IPS-NIHi7 (cell line): Measurements from ENCODE around the gene CCDC34.
A peak's percentile ranks its signal among the peaks of the same experiment; 100 is the strongest.
"Not testable (repeated sequence)": the region's sequence is repeated elsewhere in the genome, so short reads cannot be mapped to it uniquely, and the experiment has no call there.

Experiments used
- DNase-seq: peaks from one replicate; pipeline ENCODE4 v3.0.0; 2012; ENCODE audit warnings: mixed read lengths; ENCODE audit errors: extremely low spot score

The CCDC34 gene

GRCh38 chr11:27322196-27322595 lies 40.8 kb downstream of the CCDC34 start:
- not testable (repeated sequence) for DNase-seq

DNA sequence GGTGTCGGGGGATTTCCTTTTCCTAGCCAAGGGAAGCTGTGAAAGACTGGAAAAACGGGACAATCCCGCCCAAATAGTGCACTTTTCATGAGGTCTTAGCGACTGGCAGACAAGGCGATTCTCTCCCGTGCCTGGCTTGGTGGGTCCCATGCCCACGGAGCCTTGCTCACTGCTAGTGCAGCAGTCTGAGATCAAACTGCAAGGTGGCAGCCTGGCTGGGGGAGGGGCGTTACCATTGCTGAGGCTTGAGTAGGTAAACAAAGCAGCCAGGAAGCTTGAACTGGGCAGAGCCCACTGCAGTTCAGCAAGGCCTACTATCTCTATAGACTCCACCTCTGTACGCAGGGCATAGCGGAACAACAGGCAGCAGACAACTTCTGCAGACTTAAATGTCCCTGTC lies 41.7 kb downstream of the CCDC34 start:
- not testable (repeated sequence) for DNase-seq

DNA sequence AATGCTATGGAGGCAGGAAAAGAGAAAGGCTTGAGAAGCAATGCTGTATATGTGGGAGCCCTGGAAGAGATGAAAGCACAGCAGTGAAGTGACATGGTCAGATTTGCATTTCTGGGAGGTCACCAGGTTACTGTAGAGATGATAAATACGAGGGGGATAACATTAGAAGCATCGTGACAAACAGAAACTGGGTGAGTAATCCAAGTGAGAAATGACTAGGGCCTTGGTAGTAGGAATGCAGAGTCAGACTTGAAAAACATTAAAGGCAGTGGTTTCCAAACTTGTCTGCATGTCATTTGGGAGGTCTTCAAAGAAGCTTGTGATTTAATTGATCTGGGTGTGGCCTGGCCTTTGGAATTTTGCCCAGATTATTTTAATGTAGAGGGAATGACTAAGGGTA lies 43.9 kb downstream of the CCDC34 start:
- no peak for DNase-seq

- peak; percentile 48 for DNase-seq
Observed at GRCh38 chr11:27317751-27318150, 45.3 kb downstream of the CCDC34 start.

- no peak for DNase-seq
Observed at GRCh38 chr11:27315836-27316235, 47.2 kb downstream of the CCDC34 start.

- DNase-seq, result no peak
Observed at GRCh38 chr11:27313157-27313821, 49.7 kb downstream of the CCDC34 start.

- no peak for DNase-seq
Observed at GRCh38 chr11:27312110-27312509, 50.9 kb downstream of the CCDC34 start.

GRCh38 chr11:27310707-27311106 lies 52.3 kb downstream of the CCDC34 start:
- no peak for DNase-seq

DNA sequence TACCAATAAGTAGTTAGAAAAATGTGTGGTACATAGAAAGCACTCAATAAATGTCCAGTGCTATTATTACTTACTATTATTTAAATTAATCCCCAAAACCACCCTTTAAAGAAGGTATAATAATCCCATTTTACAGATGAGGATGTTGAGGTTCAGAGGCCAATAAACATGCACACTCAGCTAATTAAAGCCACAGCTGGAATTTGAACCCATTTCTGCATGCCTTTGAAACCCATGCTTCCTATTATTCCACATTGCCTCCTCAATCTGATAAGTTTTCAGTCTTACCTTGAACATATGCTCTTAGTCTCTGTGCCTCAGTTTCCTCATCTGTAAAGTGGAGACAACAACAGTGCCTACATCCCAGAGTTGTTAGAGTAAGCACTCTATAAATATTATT lies 52.8 kb downstream of the CCDC34 start:
- no peak for DNase-seq

GRCh38 chr11:27309046-27309445 lies 54.0 kb downstream of the CCDC34 start:
- no peak for DNase-seq

DNA sequence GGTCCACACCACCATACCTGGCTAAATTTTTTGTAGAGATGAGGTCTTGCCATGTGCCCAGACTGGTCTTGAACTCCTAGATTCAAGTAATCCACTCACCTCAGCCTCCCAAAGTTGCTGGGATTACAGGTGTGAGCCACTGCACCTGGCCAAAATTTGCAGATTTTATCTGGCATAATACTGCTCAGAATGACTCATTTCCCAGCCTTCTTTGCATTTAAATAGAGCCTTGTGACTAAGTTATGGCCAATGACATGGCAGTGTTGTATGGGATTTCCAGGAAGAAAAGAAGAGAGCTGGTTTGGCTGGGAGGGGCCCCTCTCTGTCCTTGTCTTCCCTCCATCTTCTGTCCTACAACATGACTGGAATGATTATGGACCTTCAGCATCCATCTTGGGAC lies 55.8 kb downstream of the CCDC34 start:
- no peak for DNase-seq

DNA sequence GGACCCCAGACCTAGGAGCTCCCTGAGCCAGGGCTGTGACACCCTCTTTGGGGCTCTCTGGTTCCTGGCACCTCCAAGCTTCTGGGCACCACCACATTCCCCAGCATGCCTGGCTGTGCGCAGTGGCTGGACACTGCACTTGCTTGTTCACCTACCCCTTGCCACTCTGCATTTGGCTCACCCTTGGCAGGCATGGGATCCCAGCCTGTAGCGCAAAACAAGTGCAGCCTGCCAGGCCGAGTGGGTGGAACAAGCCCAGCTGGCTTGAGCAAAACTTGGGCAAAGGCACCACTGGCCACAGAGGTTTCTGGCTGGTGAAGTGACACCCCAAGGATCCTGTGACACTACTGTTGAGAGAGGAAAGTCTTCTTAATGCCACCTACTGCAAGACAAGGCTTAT lies 57.3 kb downstream of the CCDC34 start:
- DNase-seq, result no peak

- DNase-seq, result no peak
Observed at GRCh38 chr11:27304514-27304913, 58.5 kb downstream of the CCDC34 start.

DNA sequence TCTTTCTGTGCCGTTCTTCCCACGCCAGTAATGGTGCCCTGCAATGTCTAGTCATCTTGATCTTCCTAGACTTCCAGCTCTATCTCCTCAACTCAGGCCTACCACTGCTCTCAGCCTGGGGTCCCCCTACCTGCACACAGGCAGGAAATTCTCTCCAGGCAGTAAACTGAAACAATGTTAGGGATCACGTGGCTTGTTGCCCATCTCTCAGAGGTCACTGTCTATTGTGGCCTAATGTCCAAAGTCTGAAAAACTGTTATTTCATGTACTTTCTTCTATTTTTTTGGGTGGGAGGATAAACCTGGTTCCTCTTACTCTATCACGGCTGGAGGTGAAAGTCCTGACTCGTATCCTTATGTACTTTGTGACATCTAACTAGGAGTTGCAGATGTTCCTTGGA lies 59.1 kb downstream of the CCDC34 start:
- DNase-seq, result no peak

DNA sequence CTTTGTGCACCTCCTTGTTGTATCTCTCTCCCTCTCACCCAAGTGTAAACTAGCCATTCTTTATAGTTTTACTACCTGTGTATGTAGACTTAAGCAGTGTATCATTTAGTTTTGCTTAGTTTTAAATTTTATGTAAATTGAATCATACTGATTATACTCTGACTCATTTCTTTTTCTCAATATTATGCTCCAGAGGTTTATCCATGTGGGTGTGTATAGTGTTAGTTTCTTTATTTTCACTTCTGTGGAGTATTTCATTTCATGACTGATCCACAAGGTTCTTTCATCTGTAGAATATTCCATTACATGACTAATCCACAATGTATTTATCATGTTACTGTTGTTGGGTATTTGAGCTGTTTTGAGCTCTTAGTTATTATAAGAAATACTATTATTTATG lies 62.0 kb downstream of the CCDC34 start:
- DNase-seq, result no peak

DNA sequence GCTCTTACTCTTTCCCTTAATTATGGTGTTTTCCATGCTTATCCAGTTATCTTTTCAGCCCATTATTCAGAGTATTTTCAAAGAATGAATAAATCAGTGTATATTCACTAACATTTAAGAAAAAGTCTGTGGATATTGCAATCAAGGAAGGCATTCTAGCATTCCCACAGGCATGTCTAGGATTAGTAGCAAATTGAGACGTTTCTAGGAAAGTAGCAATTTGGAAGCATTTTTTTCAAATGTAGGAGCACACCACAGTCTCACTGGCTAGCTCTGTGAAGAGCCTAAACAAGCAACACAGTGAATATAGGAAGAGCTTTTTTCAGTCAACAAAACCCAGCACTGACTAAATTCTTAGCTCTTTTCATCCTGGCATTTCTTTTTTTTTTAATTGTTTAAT lies 65.4 kb downstream of the CCDC34 start:
- DNase-seq, result no peak

- DNase-seq, result peak; percentile 56
Observed at GRCh38 chr11:27296497-27296896, 66.5 kb downstream of the CCDC34 start.

GRCh38 chr11:27295928-27296327 lies 67.1 kb downstream of the CCDC34 start:
- no peak for DNase-seq

- no peak for DNase-seq
Observed at GRCh38 chr11:27294654-27295053, 68.4 kb downstream of the CCDC34 start.

- no peak for DNase-seq
Observed at GRCh38 chr11:27293515-27294417, 69.2 kb downstream of the CCDC34 start.

DNA sequence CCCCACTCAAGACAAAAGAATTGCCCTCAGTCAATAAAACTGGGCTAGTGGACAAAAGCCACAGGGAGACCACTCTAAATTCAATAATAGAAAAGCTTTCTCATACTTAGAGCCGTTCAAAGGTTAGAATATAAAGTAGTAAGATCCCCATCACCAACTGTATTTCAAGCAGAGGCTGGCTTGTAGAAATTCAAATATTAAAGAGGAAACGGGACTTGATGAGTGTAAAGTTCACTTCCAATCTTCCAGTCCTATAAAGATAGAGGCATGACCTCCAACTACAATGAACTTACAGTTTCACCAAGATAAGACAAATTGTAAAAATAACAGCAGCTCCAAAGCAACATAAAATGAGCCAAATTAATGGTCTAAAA lies 70.4 kb downstream of the CCDC34 start:
- no peak for DNase-seq

DNA sequence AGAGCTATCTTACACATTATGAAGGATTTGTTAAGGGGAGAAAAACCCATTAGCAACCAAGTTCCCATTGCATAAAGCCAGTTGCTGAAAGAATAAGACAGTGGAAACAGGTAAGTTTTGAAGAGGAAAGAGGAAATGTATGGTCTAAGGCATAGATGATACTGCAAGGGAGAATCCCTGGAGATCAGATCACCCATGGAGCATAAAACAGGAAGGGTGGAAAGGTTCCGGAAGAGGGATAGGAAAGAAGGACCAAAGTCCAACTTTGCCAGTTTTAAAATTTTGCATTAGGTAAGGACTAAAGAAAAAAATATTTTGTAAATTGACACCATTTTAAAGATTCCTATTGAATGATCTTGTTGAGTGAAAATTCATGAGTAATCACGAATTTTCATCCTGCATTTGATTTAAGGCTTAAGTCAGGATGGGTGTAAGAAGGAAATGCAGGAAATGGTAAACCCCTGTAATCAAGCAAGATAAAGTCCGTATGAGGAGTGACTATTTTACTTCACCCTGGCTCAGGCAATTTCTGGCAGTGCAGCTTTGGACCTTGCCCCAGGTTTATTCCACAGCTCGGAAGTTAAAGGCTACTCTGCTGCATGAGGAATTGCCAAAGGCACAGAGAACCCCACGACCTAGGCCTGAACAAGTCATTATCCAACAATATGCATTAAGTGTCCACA lies 70.9 kb downstream of the CCDC34 start:
- DNase-seq, result no peak
